Measurements from ENCODE around the gene DDX6. TPM values are rescaled to one million over a fixed set of nuclear protein-coding genes. Genes with fewer than 3 reads are reported as not detected.

Gene DDX6
- polyA plus RNA-seq, 1 of the 3 experiments (the other 2 are of a cell fraction) = 7.9 TPM

DNA sequence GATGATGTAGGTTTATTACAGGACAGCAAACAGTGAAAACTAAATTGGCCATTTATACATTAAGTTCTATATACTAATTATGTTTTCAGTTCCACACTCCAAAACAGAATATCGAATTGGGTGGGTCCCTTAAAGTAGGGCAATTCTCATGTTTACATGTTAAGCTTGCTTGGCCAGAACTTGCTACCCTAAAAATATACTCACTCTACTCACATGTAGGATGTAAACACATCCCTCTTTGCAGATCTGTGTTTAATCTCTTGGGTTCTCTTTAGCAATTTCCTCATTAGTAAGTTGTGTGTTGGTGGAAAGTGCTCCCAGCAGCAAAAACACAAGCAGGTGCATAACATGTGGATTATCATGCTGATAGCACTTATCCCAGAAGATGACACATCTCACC is 22.6 kb upstream of the DDX6 start:
- ChIA-PET CTCF (interaction anchor here (0.8 to 1.3 kb wide), 2 partner anchors 11 to 28 kb away, joined by 3 read pairs; no protein-coding TSS in a partner anchor), POLR2A (no interaction called here)
- Histone ChIP-seq H3K36me3 (replicated peaks in 1 of 2; ENCODE audit: control insufficient read depth in 1 of 2, insufficient read depth in 2 of 2, low read length in 1 of 2) (no peaks in the 10 kb centered on the region), H3K27me3 (ENCODE audit: insufficient read depth) (no peaks in the 10 kb centered on the region), H3K27ac (ENCODE audit: low read depth in 2 of 2, low read length in 1 of 2) (no peak overlapping the region), H3K9me3 (no peaks in the 10 kb centered on the region), H2AFZ (ENCODE audit: low read depth) (no peak overlapping the region), H3F3A (replicated peaks; ENCODE audit: insufficient read depth) (no peaks in the 10 kb centered on the region), H4K20me1 (ENCODE audit: insufficient read depth) (no peaks in the 10 kb centered on the region), H3K79me2 (ENCODE audit: insufficient read depth) (no peaks in the 10 kb centered on the region), H3K4me2 (no peak overlapping the region), H3K9ac (no peak overlapping the region), H3K4me3 (ENCODE audit: low read depth in 2 of 2, low read length in 1 of 2) (no peak overlapping the region), H3K9me2 (no peaks in the 10 kb centered on the region), H3K4me1 (ENCODE audit: control insufficient read depth in 1 of 2, insufficient read depth in 2 of 2, low read depth in 1 of 2, low read length in 1 of 2) (no peaks in the 10 kb centered on the region)
- no peak for DNase-seq
- WGBS (ENCODE audit: low lambda C conversion rate) = 5% methylated on average over 1 of the region's 1 CpG
- no peak for TF ChIP-seq REST (IDR thresholded peaks at IDR 0.05; ENCODE audit: low read depth, low read length)
- no peak for TF ChIP-seq RAD21 (IDR thresholded peaks at IDR 0.05; ENCODE audit: low read length)
- TF ChIP-seq ELF1 (IDR thresholded peaks at IDR 0.05) = no peak
- TF ChIP-seq FOXM1 (IDR thresholded peaks at IDR 0.05; ENCODE audit: low read depth) = no peak
- TF ChIP-seq FOSL2 (IDR thresholded peaks at IDR 0.05; ENCODE audit: borderline replicate concordance, low read depth) = no peak
- TF ChIP-seq RCOR1 (IDR thresholded peaks at IDR 0.05; ENCODE audit: low read length) = no peak
- no peak for TF ChIP-seq SIN3A (IDR thresholded peaks at IDR 0.05; ENCODE audit: borderline replicate concordance, low read depth, low read length)
- no peak for TF ChIP-seq RXRA (IDR thresholded peaks at IDR 0.05; ENCODE audit: borderline replicate concordance, low read depth)
- no peak for TF ChIP-seq RFX5 (IDR thresholded peaks at IDR 0.05; ENCODE audit: low read length)
- TF ChIP-seq, protein P1, sequence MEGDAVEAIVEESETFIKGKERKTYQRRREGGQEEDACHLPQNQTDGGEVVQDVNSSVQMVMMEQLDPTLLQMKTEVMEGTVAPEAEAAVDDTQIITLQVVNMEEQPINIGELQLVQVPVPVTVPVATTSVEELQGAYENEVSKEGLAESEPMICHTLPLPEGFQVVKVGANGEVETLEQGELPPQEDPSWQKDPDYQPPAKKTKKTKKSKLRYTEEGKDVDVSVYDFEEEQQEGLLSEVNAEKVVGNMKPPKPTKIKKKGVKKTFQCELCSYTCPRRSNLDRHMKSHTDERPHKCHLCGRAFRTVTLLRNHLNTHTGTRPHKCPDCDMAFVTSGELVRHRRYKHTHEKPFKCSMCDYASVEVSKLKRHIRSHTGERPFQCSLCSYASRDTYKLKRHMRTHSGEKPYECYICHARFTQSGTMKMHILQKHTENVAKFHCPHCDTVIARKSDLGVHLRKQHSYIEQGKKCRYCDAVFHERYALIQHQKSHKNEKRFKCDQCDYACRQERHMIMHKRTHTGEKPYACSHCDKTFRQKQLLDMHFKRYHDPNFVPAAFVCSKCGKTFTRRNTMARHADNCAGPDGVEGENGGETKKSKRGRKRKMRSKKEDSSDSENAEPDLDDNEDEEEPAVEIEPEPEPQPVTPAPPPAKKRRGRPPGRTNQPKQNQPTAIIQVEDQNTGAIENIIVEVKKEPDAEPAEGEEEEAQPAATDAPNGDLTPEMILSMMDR (IDR thresholded peaks at IDR 0.05) = no peak
- no peak for TF ChIP-seq NFIC (IDR thresholded peaks at IDR 0.05; ENCODE audit: borderline replicate concordance)
- no peak for TF ChIP-seq EZH2phosphoT487 (IDR thresholded peaks at IDR 0.05; ENCODE audit: borderline replicate concordance, low read depth)

DNA sequence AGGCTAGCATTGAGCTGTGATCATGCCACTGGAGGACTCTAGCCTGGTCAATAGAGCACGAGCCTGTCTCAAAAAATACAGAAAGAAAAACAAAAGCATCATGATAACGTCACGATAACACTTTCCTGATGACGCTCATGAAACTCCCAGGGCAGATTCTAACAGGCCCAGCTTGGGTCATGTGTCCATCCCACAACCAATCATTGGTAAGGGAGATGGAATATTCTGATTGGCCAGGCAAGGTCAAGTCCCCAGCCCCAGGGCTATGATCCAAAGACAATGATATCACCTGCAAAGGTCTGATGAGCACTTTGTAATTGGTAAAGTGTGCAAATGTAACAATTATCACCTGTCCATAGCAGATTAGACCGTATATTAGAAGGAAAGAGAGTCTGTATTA is 21.5 kb upstream of the DDX6 start:
- DNase-seq = no peak
- TF ChIP-seq RXRA (IDR thresholded peaks at IDR 0.05; ENCODE audit: borderline replicate concordance, low read depth) (no peak), RAD21 (IDR thresholded peaks at IDR 0.05; ENCODE audit: low read length) (no peak), RCOR1 (IDR thresholded peaks at IDR 0.05; ENCODE audit: low read length) (no peak)
- Histone ChIP-seq H3K36me3 (replicated peaks in 1 of 2; ENCODE audit: control insufficient read depth in 1 of 2, insufficient read depth in 2 of 2, low read length in 1 of 2) (no peaks in the 10 kb centered on the region), H3K79me2 (ENCODE audit: insufficient read depth) (no peaks in the 10 kb centered on the region), H3K9me2 (no peaks in the 10 kb centered on the region), H3K4me1 (ENCODE audit: control insufficient read depth in 1 of 2, insufficient read depth in 2 of 2, low read depth in 1 of 2, low read length in 1 of 2) (no peaks in the 10 kb centered on the region), H2AFZ (ENCODE audit: low read depth) (no peak overlapping the region), H3K4me2 (no peak overlapping the region), H3K9ac (no peak overlapping the region), H4K20me1 (ENCODE audit: insufficient read depth) (no peaks in the 10 kb centered on the region), H3K9me3 (no peaks in the 10 kb centered on the region), H3K27ac (ENCODE audit: low read depth in 2 of 2, low read length in 1 of 2) (no peak overlapping the region), H3K4me3 (ENCODE audit: low read depth in 2 of 2, low read length in 1 of 2) (no peak overlapping the region), H3F3A (replicated peaks; ENCODE audit: insufficient read depth) (no peaks in the 10 kb centered on the region), H3K27me3 (ENCODE audit: insufficient read depth) (no peaks in the 10 kb centered on the region)
- WGBS (ENCODE audit: low lambda C conversion rate) = 56% methylated on average over 3 of the region's 5 CpGs
- POLR2A ChIA-PET = no interaction called here
- CTCF ChIA-PET = no interaction called here
